Nephron (organoid): Measurements from ENCODE around the gene ASCL5.

Experiments
- H3K27ac Mint-ChIP-seq, 3 experiments: 2 replicates each; pipeline ENCODE4 v1.8.0; 2020; ENCODE audit warnings: mixed read lengths in 3 of 3, mild to moderate bottlenecking in 2 of 3, moderate library complexity in 1 of 3
- H3K27me3 Mint-ChIP-seq: 2 replicates; pipeline ENCODE4 v1.8.0; 2021; ENCODE audit warnings: low read depth, mild to moderate bottlenecking, moderate library complexity, mixed read lengths
- H3K36me3 Mint-ChIP-seq: 2 replicates; pipeline ENCODE4 v1.8.0; 2020; ENCODE audit warnings: low read depth, mixed read lengths
- H3K4me1 Mint-ChIP-seq: 2 replicates; pipeline ENCODE4 v1.8.0; 2020; ENCODE audit warnings: mixed read lengths
- H3K4me3 Mint-ChIP-seq, 3 experiments: 2 replicates each; pipeline ENCODE4 v1.8.0; 2020; ENCODE audit warnings: mild to moderate bottlenecking in 3 of 3, mixed read lengths in 3 of 3, moderate library complexity in 2 of 3
- H3K9me3 Mint-ChIP-seq: 2 replicates; pipeline ENCODE4 v1.8.0; 2020; ENCODE audit warnings: mixed read lengths
- TF ChIP-seq, protein P1 (sequence below), 3 experiments: fragments of 200-600 bp; sonication (generic); IDR thresholded peaks; one replicate each; pipeline ENCODE4 v1.5.0; 2021; ENCODE audit warnings: antibody characterized with exemption in 3 of 3; ENCODE audit not compliant: unreplicated experiment in 3 of 3

ASCL5 gene

DNA sequence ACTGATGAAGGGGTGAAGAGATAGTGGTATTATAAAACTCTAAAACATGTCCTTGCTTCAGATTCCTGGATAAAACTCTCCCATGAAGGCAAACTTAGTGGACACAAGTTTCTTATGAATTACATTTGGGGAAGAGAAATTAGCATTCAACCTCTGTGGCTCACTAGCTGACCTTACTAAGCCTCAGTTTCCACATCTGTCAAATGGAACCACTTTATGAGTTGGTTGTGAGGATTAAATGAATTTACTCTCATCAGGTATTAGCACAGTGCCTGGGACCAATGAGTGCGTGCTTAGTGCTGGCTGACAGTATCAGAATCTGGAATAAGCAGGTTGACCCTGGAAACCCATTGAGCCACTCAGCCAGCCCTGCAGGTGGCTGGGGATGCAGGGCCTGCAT, 17.3 kb downstream of the ASCL5 start:
- no peak overlapping the region for H3K27ac Mint-ChIP-seq
- no peaks in the 10 kb centered on the region for H3K36me3 Mint-ChIP-seq
- peaks cover 43% of the 10 kb centered on the region for H3K4me1 Mint-ChIP-seq
- H3K9me3 Mint-ChIP-seq = no peaks in the 10 kb centered on the region
- H3K4me3 Mint-ChIP-seq = peak overlapping the region in 2 of 3 experiments; percentile 68 to 84
- TF ChIP-seq, protein P1, sequence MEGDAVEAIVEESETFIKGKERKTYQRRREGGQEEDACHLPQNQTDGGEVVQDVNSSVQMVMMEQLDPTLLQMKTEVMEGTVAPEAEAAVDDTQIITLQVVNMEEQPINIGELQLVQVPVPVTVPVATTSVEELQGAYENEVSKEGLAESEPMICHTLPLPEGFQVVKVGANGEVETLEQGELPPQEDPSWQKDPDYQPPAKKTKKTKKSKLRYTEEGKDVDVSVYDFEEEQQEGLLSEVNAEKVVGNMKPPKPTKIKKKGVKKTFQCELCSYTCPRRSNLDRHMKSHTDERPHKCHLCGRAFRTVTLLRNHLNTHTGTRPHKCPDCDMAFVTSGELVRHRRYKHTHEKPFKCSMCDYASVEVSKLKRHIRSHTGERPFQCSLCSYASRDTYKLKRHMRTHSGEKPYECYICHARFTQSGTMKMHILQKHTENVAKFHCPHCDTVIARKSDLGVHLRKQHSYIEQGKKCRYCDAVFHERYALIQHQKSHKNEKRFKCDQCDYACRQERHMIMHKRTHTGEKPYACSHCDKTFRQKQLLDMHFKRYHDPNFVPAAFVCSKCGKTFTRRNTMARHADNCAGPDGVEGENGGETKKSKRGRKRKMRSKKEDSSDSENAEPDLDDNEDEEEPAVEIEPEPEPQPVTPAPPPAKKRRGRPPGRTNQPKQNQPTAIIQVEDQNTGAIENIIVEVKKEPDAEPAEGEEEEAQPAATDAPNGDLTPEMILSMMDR (IDR thresholded peaks at IDR 0.05; ENCODE audit: unreplicated experiment in 3 of 3) = no peak
- H3K27me3 Mint-ChIP-seq = peaks cover 18% of the 10 kb centered on the region

DNA sequence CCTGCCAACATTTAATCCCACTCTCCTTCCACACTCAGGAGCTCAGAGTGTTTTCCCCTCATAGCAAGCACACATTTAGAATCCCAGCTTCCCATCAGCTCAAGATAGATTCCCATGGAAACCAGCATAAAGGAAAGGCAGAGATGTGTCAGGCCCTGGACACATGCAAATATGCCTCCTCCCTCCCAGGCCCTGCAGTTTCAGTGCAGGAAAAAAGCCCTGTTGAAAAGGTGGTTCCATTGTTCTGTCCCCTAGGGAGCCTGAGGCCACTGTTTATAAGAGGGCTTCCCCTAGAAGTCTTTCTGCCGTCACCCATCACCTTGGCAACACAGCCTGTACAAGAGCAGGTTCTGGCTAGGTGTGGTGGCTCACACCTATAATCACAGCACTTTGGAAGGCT, 18.4 kb downstream of the ASCL5 start:
- Mint-ChIP-seq H3K27ac (peak overlapping the region in 1 of 3 experiments; percentile 55), H3K36me3 (no peaks in the 10 kb centered on the region), H3K9me3 (no peaks in the 10 kb centered on the region), H3K4me3 (peak overlapping the region in 2 of 3 experiments; percentile 33 to 64), H3K4me1 (peaks cover 46% of the 10 kb centered on the region), H3K27me3 (peaks cover 8% of the 10 kb centered on the region)
- TF ChIP-seq, protein P1 (IDR thresholded peaks at IDR 0.05; ENCODE audit: unreplicated experiment in 3 of 3) = no peak

DNA sequence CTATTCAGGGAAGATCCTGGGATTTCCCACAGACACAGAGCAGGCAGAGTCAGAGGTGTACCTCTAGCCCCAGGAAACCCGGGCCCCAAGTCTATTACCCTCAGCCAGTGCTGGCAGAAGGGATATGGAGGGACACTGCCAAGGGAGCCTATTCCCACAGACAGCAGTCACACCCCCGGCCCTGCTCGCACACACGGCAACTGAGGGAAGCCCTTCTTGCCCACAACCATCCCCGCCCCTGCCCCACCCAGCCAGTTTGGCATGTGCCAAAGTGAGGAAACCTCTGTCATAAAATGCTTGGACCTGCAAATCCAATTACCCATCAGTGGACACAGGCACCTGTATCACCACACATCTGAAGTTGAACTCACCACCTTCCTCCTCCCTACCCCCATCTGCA, 21.3 kb downstream of the ASCL5 start:
- H3K9me3 Mint-ChIP-seq = no peaks in the 10 kb centered on the region
- no peak overlapping the region for H3K27ac Mint-ChIP-seq
- H3K4me3 Mint-ChIP-seq = peak overlapping the region in 1 of 3 experiments; percentile 45
- H3K27me3 Mint-ChIP-seq = no peaks in the 10 kb centered on the region
- H3K36me3 Mint-ChIP-seq = no peaks in the 10 kb centered on the region
- H3K4me1 Mint-ChIP-seq = peaks cover 53% of the 10 kb centered on the region
- TF ChIP-seq, protein P1 (IDR thresholded peaks at IDR 0.05; ENCODE audit: unreplicated experiment in 3 of 3) = no peak

DNA sequence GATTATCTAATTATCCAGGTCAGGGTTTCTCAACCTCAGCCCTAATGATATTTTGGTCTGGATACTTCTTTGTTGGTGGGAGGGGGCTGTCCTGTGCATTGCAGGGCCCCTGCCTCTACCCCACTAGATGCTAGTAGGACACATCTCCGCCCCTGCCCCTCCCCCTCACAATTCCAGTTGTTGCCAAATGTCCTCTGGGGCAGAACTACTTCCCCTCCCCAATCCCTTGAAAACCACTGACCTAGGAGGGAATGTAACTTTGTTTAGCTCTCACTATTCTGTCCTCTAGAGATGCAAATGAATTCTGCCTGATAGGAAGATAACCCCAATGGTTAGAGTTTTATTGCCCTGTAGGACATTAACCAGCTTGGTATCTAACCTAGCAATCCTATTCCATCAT, 22.8 kb downstream of the ASCL5 start:
- TF ChIP-seq, protein P1 (IDR thresholded peaks at IDR 0.05; ENCODE audit: unreplicated experiment in 3 of 3) = no peak
- Mint-ChIP-seq H3K27me3 (peaks cover 5% of the 10 kb centered on the region), H3K36me3 (no peaks in the 10 kb centered on the region), H3K9me3 (no peaks in the 10 kb centered on the region), H3K27ac (peak overlapping the region in 1 of 3 experiments; percentile 3), H3K4me3 (no peak overlapping the region), H3K4me1 (peaks cover 55% of the 10 kb centered on the region)

DNA sequence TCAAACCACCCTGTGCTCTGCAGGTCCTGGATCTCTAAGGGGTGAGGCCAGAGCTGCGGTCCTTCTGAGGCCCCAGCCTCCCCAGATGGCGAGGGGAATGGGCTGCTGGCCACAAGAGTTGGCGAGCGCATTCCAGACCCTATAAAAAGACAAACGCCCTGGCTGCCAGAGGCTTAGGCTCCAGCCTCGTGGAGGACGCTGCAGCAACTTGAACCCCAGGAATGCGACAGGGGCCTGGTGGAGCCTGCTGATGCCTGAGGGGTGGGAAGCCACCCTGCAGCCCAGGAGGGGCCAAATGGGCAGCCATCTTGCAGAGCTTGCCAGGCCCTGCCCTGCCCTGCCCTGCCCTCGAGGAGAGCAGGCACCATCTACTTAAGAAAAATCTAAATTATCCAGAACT, 23.3 kb downstream of the ASCL5 start:
- Mint-ChIP-seq H3K27ac (no peak overlapping the region), H3K36me3 (no peaks in the 10 kb centered on the region), H3K27me3 (peaks cover 5% of the 10 kb centered on the region), H3K4me1 (peaks cover 60% of the 10 kb centered on the region), H3K4me3 (peak overlapping the region in 1 of 3 experiments; percentile 17), H3K9me3 (no peaks in the 10 kb centered on the region)
- TF ChIP-seq, protein P1 (IDR thresholded peaks at IDR 0.05; ENCODE audit: unreplicated experiment in 3 of 3) = no peak

DNA sequence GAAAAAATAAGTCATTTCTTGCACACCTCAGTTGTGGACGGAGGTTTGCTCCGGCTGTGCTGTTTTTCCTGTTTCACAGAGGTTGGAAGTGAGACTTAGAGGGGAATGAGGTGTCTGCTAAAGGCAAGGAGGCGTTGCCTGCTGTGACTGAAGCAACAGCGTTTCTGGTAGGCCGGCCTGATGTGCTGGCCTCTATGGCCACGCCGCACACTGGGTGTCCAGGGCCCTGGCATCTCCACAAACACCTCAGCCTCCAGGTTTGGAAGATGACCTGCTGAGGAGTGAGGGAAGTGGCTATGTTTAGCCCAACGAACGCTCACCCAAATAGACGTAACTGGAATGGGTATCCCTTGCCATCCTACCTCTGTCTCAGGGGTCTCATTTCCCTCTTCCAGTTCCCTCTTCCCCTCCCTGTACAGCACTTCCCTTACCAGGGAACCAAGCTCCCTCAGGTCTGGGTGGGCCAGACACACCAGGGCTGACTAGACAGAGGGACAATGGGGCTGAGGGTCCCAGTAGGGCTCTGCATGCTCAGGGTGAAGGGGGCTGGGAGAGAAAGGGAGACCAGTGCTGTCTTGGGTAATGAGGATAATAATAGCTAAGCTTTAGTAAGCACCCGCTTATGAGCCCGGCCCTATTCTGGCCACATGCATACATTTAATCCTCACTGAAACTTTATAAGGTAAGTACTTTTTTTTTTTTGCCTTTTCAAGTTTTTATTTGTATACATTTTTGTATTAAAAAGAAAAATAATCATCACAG, 26.6 kb downstream of the ASCL5 start:
- Mint-ChIP-seq H3K27ac (no peak overlapping the region), H3K9me3 (no peaks in the 10 kb centered on the region), H3K4me1 (peaks cover 79% of the 10 kb centered on the region), H3K27me3 (peaks cover 5% of the 10 kb centered on the region), H3K36me3 (no peaks in the 10 kb centered on the region), H3K4me3 (no peak overlapping the region)
- TF ChIP-seq, protein P1 (IDR thresholded peaks at IDR 0.05; ENCODE audit: unreplicated experiment in 3 of 3) = no peak
